ENCODE measurements around the gene AURKB. TPM values are rescaled to one million over a fixed set of nuclear protein-coding genes. Genes with fewer than 3 reads are reported as not detected.
"Not testable (repeated sequence)": the region's sequence is repeated elsewhere in the genome, so short reads cannot be mapped to it uniquely, and the experiment has no call there.

AURKB gene
- total RNA-seq, 1 donor from 2014 or later = 21.4 TPM

- peaks cover 13% of the 10 kb centered on the region for H3K4me1 Mint-ChIP-seq (ENCODE audit: unreplicated experiment)
- H3K4me3 Mint-ChIP-seq (ENCODE audit: unreplicated experiment) = no peak overlapping the region
- peaks cover 7% of the 10 kb centered on the region for H3K27me3 Mint-ChIP-seq (ENCODE audit: unreplicated experiment)
- no peak for TF ChIP-seq CTCF (IDR thresholded peaks at IDR 0.05; ENCODE audit: unreplicated experiment)
- no peak overlapping the region for H3K27ac Mint-ChIP-seq (ENCODE audit: unreplicated experiment)
- DNase-seq (ENCODE audit: low spot score) = no peak
- peaks cover 4% of the 10 kb centered on the region for H3K36me3 Mint-ChIP-seq (ENCODE audit: low read depth, unreplicated experiment)
- no peaks in the 10 kb centered on the region for H3K9me3 Mint-ChIP-seq (ENCODE audit: unreplicated experiment)
Measured at GRCh38 chr17:8254881-8255280, 44.5 kb upstream of the AURKB start.

DNA sequence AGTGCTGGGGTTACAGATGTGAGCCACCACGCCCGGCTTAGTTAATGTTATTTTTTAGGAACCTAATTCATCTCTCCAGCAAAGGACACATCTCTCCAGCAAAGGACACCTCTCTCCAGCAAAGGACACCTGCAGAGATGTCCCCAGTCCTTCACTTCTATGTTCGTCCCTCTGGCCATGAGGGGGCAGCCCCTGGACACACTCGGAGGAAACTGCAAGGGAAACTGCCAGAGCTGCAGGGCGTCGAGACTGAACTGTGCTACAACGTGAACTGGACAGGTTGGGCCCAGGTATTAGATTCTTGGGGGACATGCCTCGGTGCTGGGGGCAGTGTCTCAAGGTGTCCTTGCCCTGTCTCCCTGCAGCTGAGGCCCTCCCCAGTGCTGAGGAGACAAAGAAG is 43.4 kb upstream of the AURKB start:
- Mint-ChIP-seq H3K4me1 (ENCODE audit: unreplicated experiment) (peaks cover 20% of the 10 kb centered on the region), H3K4me3 (ENCODE audit: unreplicated experiment) (no peak overlapping the region), H3K27ac (ENCODE audit: unreplicated experiment) (peak overlapping the region; percentile 13), H3K36me3 (ENCODE audit: low read depth, unreplicated experiment) (peaks cover 4% of the 10 kb centered on the region), H3K27me3 (ENCODE audit: unreplicated experiment) (peaks cover 11% of the 10 kb centered on the region), H3K9me3 (ENCODE audit: unreplicated experiment) (no peaks in the 10 kb centered on the region)
- DNase-seq (ENCODE audit: low spot score) = peak; percentile 29
- no peak for TF ChIP-seq CTCF (IDR thresholded peaks at IDR 0.05; ENCODE audit: unreplicated experiment)

DNA sequence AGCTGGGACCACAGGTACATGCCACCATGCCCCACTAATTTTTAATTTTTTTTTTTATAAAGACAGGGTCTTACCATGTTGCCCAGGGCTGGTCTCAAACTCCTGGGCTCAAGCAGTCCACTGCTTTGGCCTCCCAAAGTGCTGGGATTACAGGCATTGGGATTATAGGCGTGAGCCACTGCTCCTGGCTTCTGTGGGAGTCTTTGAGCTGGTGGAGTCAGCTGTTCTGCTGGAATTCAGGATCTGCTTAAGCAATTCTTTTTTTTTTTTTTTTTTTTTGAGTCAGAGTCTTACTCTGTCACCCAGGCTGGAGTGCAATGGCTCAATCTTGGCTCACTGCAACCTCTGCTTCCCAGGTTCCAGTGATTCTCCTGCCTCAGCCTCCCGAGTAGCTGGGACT is 41.0 kb upstream of the AURKB start:
- not testable (repeated sequence) for H3K4me3 Mint-ChIP-seq (ENCODE audit: unreplicated experiment); H3K36me3 Mint-ChIP-seq (ENCODE audit: low read depth, unreplicated experiment); DNase-seq (ENCODE audit: low spot score); H3K9me3 Mint-ChIP-seq (ENCODE audit: unreplicated experiment); H3K27ac Mint-ChIP-seq (ENCODE audit: unreplicated experiment)
- Mint-ChIP-seq H3K4me1 (ENCODE audit: unreplicated experiment) (peaks cover 28% of the 10 kb centered on the region), H3K27me3 (ENCODE audit: unreplicated experiment) (peaks cover 20% of the 10 kb centered on the region)

DNA sequence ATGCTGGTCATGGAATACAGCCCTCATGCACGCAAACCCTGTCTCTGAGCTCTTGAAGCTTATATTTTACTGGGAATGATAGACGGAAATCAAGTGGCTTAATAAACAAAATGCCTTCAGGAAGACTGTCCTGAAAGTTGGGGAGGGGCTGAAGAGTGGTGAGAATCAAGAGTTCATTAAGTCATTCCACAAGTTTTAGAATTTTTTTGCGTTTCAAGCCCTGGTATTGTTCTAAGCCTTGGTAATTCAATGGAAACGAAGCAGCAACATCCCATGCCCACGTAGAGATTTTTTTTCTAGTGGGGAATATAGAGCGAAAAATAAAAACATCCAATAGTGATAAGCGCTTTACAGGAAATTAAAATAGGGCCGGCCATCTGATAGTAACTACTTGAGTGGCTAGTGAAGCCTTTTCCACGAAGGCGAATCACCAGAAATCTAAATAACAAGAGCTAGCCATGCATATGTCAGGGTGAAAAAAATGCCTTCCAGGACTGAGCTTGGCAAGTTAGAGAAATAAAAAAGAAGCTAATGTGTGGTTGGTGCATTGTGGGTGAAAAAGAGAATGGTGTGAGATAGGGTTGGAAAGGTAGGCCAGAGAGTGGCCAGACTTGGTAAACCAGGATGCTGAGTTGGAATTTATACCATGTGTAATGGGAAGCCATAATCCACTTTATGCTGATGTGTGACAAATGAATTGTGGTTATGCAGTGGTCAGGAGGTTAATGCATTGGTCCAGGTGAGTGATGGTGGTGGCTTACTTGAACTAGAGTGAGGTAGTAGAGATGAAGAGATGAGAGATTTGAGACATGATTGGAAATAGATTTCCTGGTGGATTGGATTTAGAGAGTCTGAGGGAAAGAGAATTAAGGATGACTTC is 39.5 kb upstream of the AURKB start:
- Mint-ChIP-seq H3K9me3 (ENCODE audit: unreplicated experiment) (no peaks in the 10 kb centered on the region), H3K4me3 (ENCODE audit: unreplicated experiment) (peak overlapping the region; percentile 98), H3K27ac (ENCODE audit: unreplicated experiment) (peak overlapping the region; percentile 86), H3K36me3 (ENCODE audit: low read depth, unreplicated experiment) (peaks cover 3% of the 10 kb centered on the region), H3K4me1 (ENCODE audit: unreplicated experiment) (peaks cover 35% of the 10 kb centered on the region), H3K27me3 (ENCODE audit: unreplicated experiment) (peaks cover 20% of the 10 kb centered on the region)
- DNase-seq (ENCODE audit: low spot score) = no peak
- TF ChIP-seq CTCF (IDR thresholded peaks at IDR 0.05; ENCODE audit: unreplicated experiment) = no peak

DNA sequence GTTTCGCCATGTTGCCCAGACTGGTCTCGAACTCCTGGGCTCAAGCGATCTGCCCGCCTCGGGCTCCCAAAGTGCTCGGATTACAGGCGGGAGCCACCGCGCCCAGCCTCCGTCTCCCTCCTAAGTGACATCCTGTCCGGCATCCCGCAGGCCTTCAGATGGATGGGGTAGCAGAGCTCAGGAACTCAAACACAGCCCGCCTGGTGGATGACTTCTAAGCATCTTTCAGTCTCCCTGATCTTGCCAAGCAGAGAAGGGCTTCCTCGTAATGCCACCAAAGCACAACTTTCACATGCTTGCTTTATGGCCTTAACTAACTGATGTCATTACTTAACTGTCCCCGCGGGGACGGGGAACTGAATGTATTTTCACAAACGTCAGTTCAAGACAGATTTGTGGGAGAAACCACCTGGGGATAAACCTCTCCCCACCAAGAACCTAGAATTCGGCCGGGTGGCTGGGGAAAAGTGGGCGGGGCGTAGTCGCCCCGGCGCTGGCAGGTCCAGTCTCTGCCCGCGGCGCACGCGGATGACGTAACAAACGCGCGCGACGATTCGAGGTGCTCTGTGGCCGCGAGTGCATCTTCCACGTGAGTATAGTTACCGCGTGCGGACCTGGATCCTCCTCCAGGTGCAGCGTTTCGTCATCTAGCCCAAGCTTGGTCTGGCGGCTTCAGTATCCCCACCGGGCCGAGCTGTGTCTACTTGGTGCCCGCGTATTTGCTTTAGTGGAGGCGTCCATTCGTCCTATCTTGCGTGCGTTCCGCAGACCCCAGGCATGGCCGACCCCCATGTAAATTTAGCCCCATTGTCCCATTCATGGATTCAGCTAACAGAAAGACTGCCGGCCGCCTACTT is 38.6 kb upstream of the AURKB start, which contains the start of gene PFAS:
PFAS (plus strand) TSS at position 539 of the 857 bp plus-strand sequence. CDS start 4,649 bp downstream, outside the sequence.
- H3K27ac Mint-ChIP-seq (ENCODE audit: unreplicated experiment) = peak within 1 kb of the TSS; percentile 97
- no peaks in the 10 kb centered on the region for H3K9me3 Mint-ChIP-seq (ENCODE audit: unreplicated experiment)
- DNase-seq (ENCODE audit: low spot score) = peak; percentile 97
- peaks cover 3% of the 10 kb centered on the region for H3K36me3 Mint-ChIP-seq (ENCODE audit: low read depth, unreplicated experiment)
- peaks cover 31% of the 10 kb centered on the region for H3K4me1 Mint-ChIP-seq (ENCODE audit: unreplicated experiment)
- TF ChIP-seq CTCF (IDR thresholded peaks at IDR 0.05; ENCODE audit: unreplicated experiment) = no peak
- H3K27me3 Mint-ChIP-seq (ENCODE audit: unreplicated experiment) = peaks cover 20% of the 10 kb centered on the region
- peak within 1 kb of the TSS; percentile 98 for H3K4me3 Mint-ChIP-seq (ENCODE audit: unreplicated experiment)
